ENCODE measurements around the gene SNX12. TPM values are rescaled to one million over a fixed set of nuclear protein-coding genes. Genes with fewer than 3 reads are reported as not detected.
A peak's percentile ranks its signal among the peaks of the same experiment; 100 is the strongest.

Gene SNX12
- total and polyA plus RNA-seq, 8 donors = 16.5 to 51.0 (median 47.2) TPM

- WGBS, 5 donors = 2 to 33% (median 4%) methylated on average over 5 to 9 of the region's 9 CpGs
- Histone ChIP-seq H3K27ac (peak overlapping the region in 3 of 5 donors; percentile 67 to 85 (median 80)), H3K9me3 (no peaks in the 10 kb centered on the region), H3K27me3 (no peaks in the 10 kb centered on the region), H3K36me3 (peaks cover 0 to 7% (median 0%) of the 10 kb centered on the region in 4 donors), H3K4me1 (peaks cover 0 to 27% (median 21%) of the 10 kb centered on the region in 4 donors), H3K4me3 (peak overlapping the region; percentile 49 to 59 (median 55))
- TF ChIP-seq POLR2AphosphoS5 (IDR thresholded peaks at IDR 0.05) (no peak), EP300 (IDR thresholded peaks at IDR 0.05) (no peak), POLR2A (IDR thresholded peaks at IDR 0.05) (no peak), CTCF (IDR thresholded peaks at IDR 0.05) (no peak)
- intact Hi-C loops (cut with DNase I; ENCODE audit: low total_unique reads) = no loop called here
- peak in 1 of 2 donors; percentile 14 for DNase-seq
Measured at GRCh38 chrX:71096760-71097032, 28.6 kb upstream of the SNX12 start.

GRCh38 chrX:71095981-71096759 is 28.0 kb upstream of the SNX12 start:
- H3K4me1 ChIP-seq = peaks cover 0 to 27% (median 21%) of the 10 kb centered on the region in 4 donors
- peak overlapping the region; percentile 26 to 85 (median 79) for H3K27ac ChIP-seq
- no peaks in the 10 kb centered on the region for H3K9me3 ChIP-seq
- H3K4me3 ChIP-seq = peak overlapping the region; percentile 49 to 59 (median 55)
- TF ChIP-seq POLR2AphosphoS5 (IDR thresholded peaks at IDR 0.05) (no peak), CTCF (IDR thresholded peaks at IDR 0.05) (no peak), EP300 (IDR thresholded peaks at IDR 0.05) (no peak), POLR2A (IDR thresholded peaks at IDR 0.05) (no peak)
- intact Hi-C loops (cut with DNase I; ENCODE audit: low total_unique reads) = no loop called here
- peaks cover 0 to 4% (median 0%) of the 10 kb centered on the region in 4 donors for H3K36me3 ChIP-seq
- no peak for DNase-seq
- H3K27me3 ChIP-seq = no peaks in the 10 kb centered on the region
- WGBS, 5 donors = 1 to 31% (median 9%) methylated on average over 25 to 46 of the region's 46 CpGs

GRCh38 chrX:71095555-71095980 is 27.4 kb upstream of the SNX12 start, which contains the start of gene FOXO4:
TSS of gene FOXO4 (plus strand) at chrX:71095851. CDS start at chrX:71096529, 678 bp downstream.
- Histone ChIP-seq H3K4me3 (peak within 1 kb of the TSS; percentile 49 to 59 (median 55)), H3K4me1 (peaks cover 0 to 27% (median 21%) of the 10 kb centered on the region in 4 donors), H3K36me3 (no peaks in the 10 kb centered on the region), H3K27me3 (no peaks in the 10 kb centered on the region), H3K9me3 (no peaks in the 10 kb centered on the region), H3K27ac (peak within 1 kb of the TSS; percentile 26 to 85 (median 79))
- TF ChIP-seq EP300 (IDR thresholded peaks at IDR 0.05) = no peak
- peak; percentile 29 to 79 (median 37) for TF ChIP-seq POLR2AphosphoS5 (IDR thresholded peaks at IDR 0.05)
- intact Hi-C loops (cut with DNase I; ENCODE audit: low total_unique reads) = no loop called here
- peak; percentile 91 to 97 for DNase-seq
- 0 to 22% (median 5%) methylated on average over 22 to 29 of the region's 29 CpGs for WGBS, 5 donors

- WGBS, 5 donors = 17 to 33% (median 23%) methylated on average over 6 of the region's 6 CpGs
- H3K27ac ChIP-seq = peak overlapping the region in 1 of 5 donors; percentile 85
- DNase-seq = no peak
Measured at GRCh38 chrX:71095033-71095432, 26.9 kb upstream of the SNX12 start.

More at GRCh38 chrX:71095033-71095432, 26.9 kb upstream of the SNX12 start:
- Histone ChIP-seq H3K27me3 (no peaks in the 10 kb centered on the region), H3K36me3 (no peaks in the 10 kb centered on the region), H3K4me1 (peaks cover 0 to 27% (median 21%) of the 10 kb centered on the region in 4 donors), H3K4me3 (peak overlapping the region; percentile 49 to 59 (median 55)), H3K9me3 (no peaks in the 10 kb centered on the region)
- TF ChIP-seq CTCF (IDR thresholded peaks at IDR 0.05) (no peak), POLR2A (IDR thresholded peaks at IDR 0.05) (no peak), EP300 (IDR thresholded peaks at IDR 0.05) (no peak), POLR2AphosphoS5 (IDR thresholded peaks at IDR 0.05) (no peak)
- intact Hi-C loops (cut with DNase I; ENCODE audit: low total_unique reads) = no loop called here

Measured in stomach (tissue), 9 donors.